Measurements from ENCODE around the gene LRRC4C. TPM values are rescaled to one million over a fixed set of nuclear protein-coding genes. Genes with fewer than 3 reads are reported as not detected.
"Not testable (repeated sequence)": the region's sequence is repeated elsewhere in the genome, so short reads cannot be mapped to it uniquely, and the experiment has no call there.

LRRC4C gene
- total RNA-seq, 4 donors from 2014 or later = 0.38 to 3.5 (median 0.95) TPM; not detected in 1

DNA sequence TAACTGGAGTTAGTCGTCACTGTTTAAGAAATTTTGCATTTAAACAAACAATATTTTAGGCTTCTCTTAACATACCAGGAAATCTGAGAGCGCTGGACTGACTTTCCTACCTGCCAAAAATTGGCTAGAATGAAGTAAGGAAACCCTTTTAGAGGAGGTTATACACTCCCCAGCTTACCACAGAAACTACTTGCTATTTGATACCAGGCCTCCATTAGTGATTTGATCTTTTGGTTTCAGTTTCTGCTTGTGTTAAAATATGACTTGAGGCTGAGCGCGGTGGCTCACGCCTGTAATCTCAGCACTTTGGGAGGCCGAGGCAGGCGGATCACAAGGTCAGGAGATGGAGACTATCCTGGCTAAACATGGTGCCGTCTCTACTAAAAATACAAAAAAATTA, 419.9 kb downstream of the LRRC4C start:
- ATAC-seq (ENCODE audit: low FRiP score) = no peak
- TF ChIP-seq, protein P1, sequence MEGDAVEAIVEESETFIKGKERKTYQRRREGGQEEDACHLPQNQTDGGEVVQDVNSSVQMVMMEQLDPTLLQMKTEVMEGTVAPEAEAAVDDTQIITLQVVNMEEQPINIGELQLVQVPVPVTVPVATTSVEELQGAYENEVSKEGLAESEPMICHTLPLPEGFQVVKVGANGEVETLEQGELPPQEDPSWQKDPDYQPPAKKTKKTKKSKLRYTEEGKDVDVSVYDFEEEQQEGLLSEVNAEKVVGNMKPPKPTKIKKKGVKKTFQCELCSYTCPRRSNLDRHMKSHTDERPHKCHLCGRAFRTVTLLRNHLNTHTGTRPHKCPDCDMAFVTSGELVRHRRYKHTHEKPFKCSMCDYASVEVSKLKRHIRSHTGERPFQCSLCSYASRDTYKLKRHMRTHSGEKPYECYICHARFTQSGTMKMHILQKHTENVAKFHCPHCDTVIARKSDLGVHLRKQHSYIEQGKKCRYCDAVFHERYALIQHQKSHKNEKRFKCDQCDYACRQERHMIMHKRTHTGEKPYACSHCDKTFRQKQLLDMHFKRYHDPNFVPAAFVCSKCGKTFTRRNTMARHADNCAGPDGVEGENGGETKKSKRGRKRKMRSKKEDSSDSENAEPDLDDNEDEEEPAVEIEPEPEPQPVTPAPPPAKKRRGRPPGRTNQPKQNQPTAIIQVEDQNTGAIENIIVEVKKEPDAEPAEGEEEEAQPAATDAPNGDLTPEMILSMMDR (IDR thresholded peaks at IDR 0.05) = no peak
- no peak for DNase-seq (ENCODE audit: low spot score)

DNA sequence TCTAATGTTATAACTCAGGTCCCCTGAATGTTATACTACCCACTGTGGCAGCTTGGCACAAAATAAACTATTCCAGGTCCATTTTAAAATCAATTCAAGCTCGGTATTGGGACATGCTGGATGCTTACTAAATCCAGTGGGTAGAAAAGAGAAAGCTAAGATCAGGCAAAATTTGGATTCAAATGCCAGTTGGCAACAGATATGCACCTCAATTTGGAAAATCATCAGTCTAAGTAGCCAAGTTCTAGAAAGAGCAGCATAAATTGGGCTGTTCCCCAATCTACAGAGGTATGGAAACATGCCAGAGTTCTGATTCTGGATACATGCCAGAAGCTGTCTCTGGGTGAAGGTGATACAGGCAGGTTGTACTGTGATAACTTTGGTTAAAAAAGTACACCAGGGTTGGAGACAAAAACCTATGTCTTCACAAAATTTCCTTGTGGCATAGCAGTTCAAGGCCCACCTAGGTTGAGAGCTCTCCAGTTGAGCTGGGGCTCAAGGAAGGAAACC, 427.8 kb downstream of the LRRC4C start:
- DNase-seq (ENCODE audit: low spot score) (no peak), ATAC-seq (ENCODE audit: low FRiP score) (no peak)
- TF ChIP-seq, protein P1 (IDR thresholded peaks at IDR 0.05) = no peak

DNA sequence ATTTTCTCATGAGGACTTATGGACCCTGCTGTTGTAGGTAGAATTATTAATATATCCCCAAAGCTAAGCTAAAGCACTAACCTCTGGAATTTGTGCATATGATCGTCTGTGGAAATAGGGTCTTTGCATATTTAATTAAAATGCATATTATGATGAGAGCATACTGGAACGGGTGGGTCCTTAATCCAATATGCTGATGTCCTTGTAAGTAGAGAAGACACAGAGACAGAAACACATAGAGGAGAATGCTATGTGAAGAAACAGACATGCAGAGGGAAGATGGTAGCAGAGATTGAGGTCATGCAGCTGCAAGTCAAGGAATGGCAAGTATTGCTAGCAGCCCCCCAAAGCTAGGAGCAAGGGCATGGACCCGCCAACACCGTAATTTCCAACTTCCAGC, 439.2 kb downstream of the LRRC4C start:
- DNase-seq (ENCODE audit: low spot score) (no peak), ATAC-seq (ENCODE audit: low FRiP score) (no peak)
- TF ChIP-seq, protein P1 (IDR thresholded peaks at IDR 0.05) = no peak

DNA sequence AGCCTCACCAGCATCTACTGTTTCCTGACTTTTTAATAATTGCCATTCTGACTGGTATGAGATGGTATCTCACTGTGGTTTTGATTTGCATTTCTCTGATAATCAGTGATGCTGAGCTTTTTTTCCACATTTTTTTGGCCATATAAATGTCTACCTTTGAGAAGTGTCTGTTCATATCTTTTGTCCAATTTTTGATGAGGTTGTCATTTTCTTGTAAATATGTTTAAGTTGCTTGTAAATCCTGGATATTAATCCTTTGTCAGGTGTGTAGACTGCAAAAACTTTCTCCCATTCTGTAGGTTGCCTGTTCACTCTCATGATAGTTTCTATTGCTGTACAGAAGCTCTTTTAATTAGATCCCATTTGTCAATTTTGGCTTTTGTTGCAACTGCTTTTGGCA, 439.8 kb downstream of the LRRC4C start:
- ATAC-seq (ENCODE audit: low FRiP score); DNase-seq (ENCODE audit: low spot score): not testable (repeated sequence)

DNA sequence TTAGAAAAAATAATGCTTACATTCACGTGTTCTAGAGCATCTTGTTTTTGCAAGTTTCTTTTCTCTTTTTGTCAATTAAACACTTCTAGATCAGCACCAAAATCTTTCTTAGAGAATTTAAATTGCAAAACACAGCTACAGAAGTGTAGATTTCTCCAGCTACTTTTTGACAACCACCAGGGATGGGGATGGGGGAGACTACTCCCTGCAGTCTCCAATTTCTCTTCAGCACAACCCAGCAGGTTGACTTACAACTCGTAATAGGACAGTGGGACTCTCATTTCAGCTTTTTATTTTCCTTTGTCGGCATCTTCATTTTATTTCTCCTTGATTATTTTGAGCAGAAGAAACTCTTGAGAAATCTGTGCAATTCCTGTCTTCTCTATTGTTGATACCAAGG, 441.2 kb downstream of the LRRC4C start:
- DNase-seq (ENCODE audit: low spot score) (no peak), ATAC-seq (ENCODE audit: low FRiP score) (no peak)
- TF ChIP-seq, protein P1 (IDR thresholded peaks at IDR 0.05) = no peak

DNA sequence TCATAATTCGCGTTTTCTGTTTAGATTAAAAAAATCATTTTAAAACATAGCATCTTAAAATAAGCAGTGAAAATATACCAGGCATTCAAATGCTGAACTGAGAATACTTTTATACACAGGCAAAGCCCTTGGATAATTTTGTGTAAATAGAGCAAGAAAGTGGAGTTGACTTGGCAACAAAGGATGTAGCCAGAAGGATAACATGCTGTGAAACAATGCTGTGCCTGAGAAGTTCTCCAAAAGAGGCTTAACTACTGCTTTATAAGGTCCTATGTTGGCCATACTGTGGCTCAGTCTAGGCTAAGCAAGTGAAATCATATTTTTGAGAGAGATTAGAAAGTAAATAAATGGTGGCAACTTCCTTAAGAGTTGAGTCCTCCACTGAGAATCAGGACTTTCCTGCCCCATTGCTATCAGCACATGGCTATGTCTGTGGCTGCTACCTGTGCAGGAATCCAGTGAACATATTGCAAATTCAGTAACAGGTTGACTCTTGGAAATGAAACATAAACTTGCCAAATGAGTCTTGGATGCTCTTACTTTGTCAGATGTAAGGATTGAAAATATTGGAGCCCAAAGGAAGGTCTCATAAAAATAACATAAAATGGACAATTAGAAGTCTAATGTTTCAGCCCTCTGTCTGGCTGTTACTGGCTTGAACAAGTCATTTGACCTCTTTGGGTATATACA, 448.9 kb downstream of the LRRC4C start:
- TF ChIP-seq, protein P1 (IDR thresholded peaks at IDR 0.05) = no peak
- ATAC-seq (ENCODE audit: low FRiP score) (no peak), DNase-seq (ENCODE audit: low spot score) (no peak)

DNA sequence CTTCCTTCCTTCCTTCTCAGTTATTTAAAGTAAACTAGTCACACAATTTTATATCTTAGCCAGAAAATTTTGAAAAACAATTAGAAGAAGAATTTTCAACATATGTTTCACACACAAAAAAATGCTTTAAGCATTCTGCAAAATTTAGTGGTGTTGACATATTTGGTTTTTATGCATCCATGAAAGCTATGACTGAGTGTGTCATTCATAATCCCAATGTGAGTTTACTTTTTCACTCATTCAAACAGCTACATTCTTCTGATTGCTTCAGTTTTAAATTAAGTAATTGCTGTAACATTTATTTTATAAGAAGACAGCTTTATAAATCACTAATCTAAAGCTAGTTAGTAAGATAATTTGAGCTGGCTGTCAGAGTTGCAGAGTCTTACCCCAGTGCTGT, 453.5 kb downstream of the LRRC4C start:
- TF ChIP-seq, protein P1 (IDR thresholded peaks at IDR 0.05) = no peak
- ATAC-seq (ENCODE audit: low FRiP score) (no peak), DNase-seq (ENCODE audit: low spot score) (no peak)

All from omental fat pad (tissue), 4 donors.